Mesothelial cell of epicardium (in vitro differentiated cells): ENCODE results near the gene ZNHIT1. TPM values are rescaled to one million over a fixed set of nuclear protein-coding genes. Genes with fewer than 3 reads are reported as not detected.
A peak's percentile ranks its signal among the peaks of the same experiment; 100 is the strongest.
"Not testable (repeated sequence)": the region's sequence is repeated elsewhere in the genome, so short reads cannot be mapped to it uniquely, and the experiment has no call there.

Experiments
- DNase-seq, 2 experiments: peaks; one replicate each; pipeline ENCODE4 v3.0.0; 2021; ENCODE audit warnings: low spot score in 2 of 2; ENCODE audit not compliant: unreplicated experiment in 2 of 2
- H3K27ac Mint-ChIP-seq: 2 replicates; pipeline ENCODE4 v1.8.0; 2021; ENCODE audit warnings: mixed read lengths
- H3K27me3 Mint-ChIP-seq: 2 replicates; pipeline ENCODE4 v1.8.0; 2021; ENCODE audit warnings: low read depth, mixed read lengths
- H3K36me3 Mint-ChIP-seq: 2 replicates; pipeline ENCODE4 v1.8.0; 2021; ENCODE audit warnings: mixed read lengths
- H3K4me1 Mint-ChIP-seq: 2 replicates; pipeline ENCODE4 v1.8.0; 2021; ENCODE audit warnings: mixed read lengths
- H3K4me3 Mint-ChIP-seq: 2 replicates; pipeline ENCODE4 v1.8.0; 2021; ENCODE audit warnings: mild to moderate bottlenecking, moderate library complexity, mixed read lengths
- H3K9me3 Mint-ChIP-seq: 2 replicates; pipeline ENCODE4 v1.8.0; 2021; ENCODE audit warnings: mixed read lengths
- CTCF ChIP-seq: fragments of 200-600 bp; sonication (generic); IDR thresholded peaks from one replicate; pipeline ENCODE4 v1.5.0; 2021; ENCODE audit warnings: antibody characterized with exemption; ENCODE audit not compliant: unreplicated experiment
- total RNA-seq: library from RNA; stranded (reverse); gene quantifications from 3 replicates; pipeline ENCODE4 v1.2.1, GENCODE V29; 2021

ZNHIT1 gene
- total RNA-seq, 1 donor from 2014 or later, result 54.9 TPM

- Mint-ChIP-seq H3K4me1 (peaks cover 2% of the 10 kb centered on the region), H3K27me3 (no peaks in the 10 kb centered on the region), H3K4me3 (no peak overlapping the region), H3K36me3 (no peaks in the 10 kb centered on the region), H3K27ac (peak overlapping the region; percentile 41), H3K9me3 (no peaks in the 10 kb centered on the region)
- DNase-seq, result no peak
- no peak for TF ChIP-seq CTCF
Observed at GRCh38 chr7:101258243-101258731, 40.3 kb downstream of the ZNHIT1 start.

GRCh38 chr7:101264102-101264706, 46.2 kb downstream of the ZNHIT1 start:
- not testable (repeated sequence) for H3K4me1 Mint-ChIP-seq, H3K27me3 Mint-ChIP-seq, H3K4me3 Mint-ChIP-seq, DNase-seq, H3K36me3 Mint-ChIP-seq, H3K27ac Mint-ChIP-seq, H3K9me3 Mint-ChIP-seq

GRCh38 chr7:101265622-101266516, 47.9 kb downstream of the ZNHIT1 start:
- H3K36me3 Mint-ChIP-seq, result no peaks in the 10 kb centered on the region
- TF ChIP-seq CTCF, result no peak
- H3K27ac Mint-ChIP-seq, result no peak overlapping the region
- H3K27me3 Mint-ChIP-seq, result no peaks in the 10 kb centered on the region
- no peaks in the 10 kb centered on the region for H3K9me3 Mint-ChIP-seq
- H3K4me1 Mint-ChIP-seq, result peaks cover 7% of the 10 kb centered on the region
- DNase-seq, result no peak
- no peak overlapping the region for H3K4me3 Mint-ChIP-seq

- Mint-ChIP-seq H3K36me3 (no peaks in the 10 kb centered on the region), H3K27ac (no peak overlapping the region), H3K27me3 (no peaks in the 10 kb centered on the region), H3K9me3 (no peaks in the 10 kb centered on the region), H3K4me3 (no peak overlapping the region), H3K4me1 (peaks cover 4% of the 10 kb centered on the region)
- no peak for TF ChIP-seq CTCF
- DNase-seq, result no peak
Observed at GRCh38 chr7:101269664-101270063, 51.7 kb downstream of the ZNHIT1 start.

- Mint-ChIP-seq H3K4me1 (peaks cover 2% of the 10 kb centered on the region), H3K27ac (no peak overlapping the region), H3K27me3 (no peaks in the 10 kb centered on the region), H3K9me3 (no peaks in the 10 kb centered on the region), H3K4me3 (no peak overlapping the region), H3K36me3 (no peaks in the 10 kb centered on the region)
- DNase-seq, result no peak
- TF ChIP-seq CTCF, result no peak
Observed at GRCh38 chr7:101271021-101271420, 53.1 kb downstream of the ZNHIT1 start.

- H3K4me1 Mint-ChIP-seq, result no peaks in the 10 kb centered on the region
- no peak for DNase-seq
- no peak overlapping the region for H3K27ac Mint-ChIP-seq
- no peak overlapping the region for H3K4me3 Mint-ChIP-seq
- H3K9me3 Mint-ChIP-seq, result no peaks in the 10 kb centered on the region
- peaks cover 2% of the 10 kb centered on the region for H3K27me3 Mint-ChIP-seq
- H3K36me3 Mint-ChIP-seq, result no peaks in the 10 kb centered on the region
- TF ChIP-seq CTCF, result no peak
Observed at GRCh38 chr7:101273206-101273605, 55.2 kb downstream of the ZNHIT1 start.
